GM19452 (cell line): ENCODE results near the gene CMTR2.
"Not testable (repeated sequence)": the region's sequence is repeated elsewhere in the genome, so short reads cannot be mapped to it uniquely, and the experiment has no call there.

Experiments used
- ATAC-seq: cut with Tn5 transposase; IDR thresholded peaks from one replicate; pipeline ENCODE4 v1.9.1; 2021; ENCODE audit not compliant: unreplicated experiment

CMTR2 gene

GRCh38 chr16:71288890-71289731 is at the start of gene CMTR2:
TSS of gene CMTR2 (minus strand) at chr16:71289402. CDS start at chr16:71285920, 3,482 bp downstream.
- peak; percentile 95 for ATAC-seq

GRCh38 chr16:71338632-71339031 is 49.4 kb upstream of the CMTR2 start:
- ATAC-seq: no peak

GRCh38 chr16:71338193-71338592 is 49.0 kb upstream of the CMTR2 start:
- no peak for ATAC-seq

GRCh38 chr16:71337631-71338030 is 48.4 kb upstream of the CMTR2 start:
- ATAC-seq: no peak

- ATAC-seq: no peak
Measured at GRCh38 chr16:71328151-71328550, 38.9 kb upstream of the CMTR2 start.

GRCh38 chr16:71327720-71328119 is 38.5 kb upstream of the CMTR2 start:
- ATAC-seq: no peak

GRCh38 chr16:71319999-71320398 is 30.8 kb upstream of the CMTR2 start:
- ATAC-seq: no peak

GRCh38 chr16:71315269-71315668 is 26.1 kb upstream of the CMTR2 start:
- ATAC-seq: no peak

GRCh38 chr16:71313591-71313990 is 24.4 kb upstream of the CMTR2 start:
- not testable (repeated sequence) for ATAC-seq

GRCh38 chr16:71311553-71312158 is 22.5 kb upstream of the CMTR2 start:
- no peak for ATAC-seq

- no peak for ATAC-seq
Measured at GRCh38 chr16:71303938-71304337, 14.7 kb upstream of the CMTR2 start.

- no peak for ATAC-seq
Measured at GRCh38 chr16:71297341-71297634, 8.1 kb upstream of the CMTR2 start.

GRCh38 chr16:71296584-71297340 is 7.6 kb upstream of the CMTR2 start:
- no peak for ATAC-seq

GRCh38 chr16:71295950-71296349 is 6.7 kb upstream of the CMTR2 start:
- ATAC-seq: no peak

- no peak for ATAC-seq
Measured at GRCh38 chr16:71293919-71294318, 4.7 kb upstream of the CMTR2 start.

GRCh38 chr16:71292095-71292494 is 2.9 kb upstream of the CMTR2 start:
- ATAC-seq: not testable (repeated sequence)

GRCh38 chr16:71289732-71290062 is 495 bp upstream of the CMTR2 start:
- ATAC-seq: no peak

GRCh38 chr16:71288570-71288889 is 672 bp downstream of the CMTR2 start:
- ATAC-seq: no peak

GRCh38 chr16:71287911-71288310 is 1.3 kb downstream of the CMTR2 start:
- ATAC-seq: no peak

- no peak for ATAC-seq
Measured at GRCh38 chr16:71287454-71287853, 1.7 kb downstream of the CMTR2 start.

GRCh38 chr16:71283612-71284011 is 5.6 kb downstream of the CMTR2 start:
- no peak for ATAC-seq

GRCh38 chr16:71282943-71283342 is 6.3 kb downstream of the CMTR2 start:
- no peak for ATAC-seq
